T-helper 1 cell treated with Interleukin-12 subunit alpha and Interleukin-12 subunit beta and Interleukin-4 antibody, amounts not matched to agents 30 μg/mL and 1 μg/mL, for 36 hours (primary cell): ENCODE data around the gene GJD3.
"Not testable (repeated sequence)": the region's sequence is repeated elsewhere in the genome, so short reads cannot be mapped to it uniquely, and the experiment has no call there.

ENCODE experiments used
- H3K27ac Mint-ChIP-seq: one replicate; pipeline ENCODE4 v1.8.0; 2021; ENCODE audit warnings: mild to moderate bottlenecking, mixed read lengths
- H3K27me3 Mint-ChIP-seq: one replicate; pipeline ENCODE4 v1.8.0; 2021; ENCODE audit warnings: low read depth, mixed read lengths
- H3K36me3 Mint-ChIP-seq: one replicate; pipeline ENCODE4 v1.8.0; 2021; ENCODE audit warnings: low read depth, mixed read lengths
- H3K4me1 Mint-ChIP-seq: one replicate; pipeline ENCODE4 v1.8.0; 2021; ENCODE audit warnings: low read depth, mixed read lengths
- H3K4me3 Mint-ChIP-seq: one replicate; pipeline ENCODE4 v1.8.0; 2021; ENCODE audit warnings: mild to moderate bottlenecking, moderate library complexity, mixed read lengths
- H3K9me3 Mint-ChIP-seq: one replicate; pipeline ENCODE4 v1.8.0; 2021; ENCODE audit warnings: mixed read lengths

The GJD3 gene

GRCh38 chr17:40364121-40364861 is at the start of gene GJD3:
Gene GJD3, minus strand, starts transcription at chr17:40364737. Its CDS starts 922 bp downstream, at chr17:40363815.
- Mint-ChIP-seq H3K4me1 (peaks cover 8% of the 10 kb centered on the region), H3K4me3 (peak within 1 kb of the TSS; percentile 72), H3K9me3 (no peaks in the 10 kb centered on the region), H3K36me3 (no peaks in the 10 kb centered on the region), H3K27ac (no peak within 1 kb of the TSS), H3K27me3 (peaks cover 13% of the 10 kb centered on the region)

- not testable (repeated sequence) for H3K4me3 Mint-ChIP-seq, H3K9me3 Mint-ChIP-seq, H3K27me3 Mint-ChIP-seq
- peak overlapping the region; percentile 36 for H3K27ac Mint-ChIP-seq
- peaks cover 52% of the 10 kb centered on the region for H3K4me1 Mint-ChIP-seq
- peaks cover 39% of the 10 kb centered on the region for H3K36me3 Mint-ChIP-seq
These were observed 49.8 kb upstream of the GJD3 start for GRCh38 chr17:40414312-40414711.

GRCh38 chr17:40412880-40413279 is 48.3 kb upstream of the GJD3 start:
- peaks cover 48% of the 10 kb centered on the region for H3K4me1 Mint-ChIP-seq
- no peaks in the 10 kb centered on the region for H3K9me3 Mint-ChIP-seq
- peaks cover 40% of the 10 kb centered on the region for H3K36me3 Mint-ChIP-seq
- H3K27ac Mint-ChIP-seq, result no peak overlapping the region
- H3K27me3 Mint-ChIP-seq, result no peaks in the 10 kb centered on the region
- no peak overlapping the region for H3K4me3 Mint-ChIP-seq

GRCh38 chr17:40411821-40412220 is 47.3 kb upstream of the GJD3 start:
- H3K4me1 Mint-ChIP-seq, result peaks cover 45% of the 10 kb centered on the region
- no peaks in the 10 kb centered on the region for H3K27me3 Mint-ChIP-seq
- H3K27ac Mint-ChIP-seq, result no peak overlapping the region
- H3K36me3 Mint-ChIP-seq, result peaks cover 44% of the 10 kb centered on the region
- no peak overlapping the region for H3K4me3 Mint-ChIP-seq
- H3K9me3 Mint-ChIP-seq, result no peaks in the 10 kb centered on the region

- Mint-ChIP-seq H3K27me3 (no peaks in the 10 kb centered on the region), H3K4me3 (no peak overlapping the region), H3K36me3 (peaks cover 41% of the 10 kb centered on the region), H3K4me1 (peaks cover 34% of the 10 kb centered on the region), H3K9me3 (no peaks in the 10 kb centered on the region), H3K27ac (peak overlapping the region; percentile 1)
These were observed 45.5 kb upstream of the GJD3 start for GRCh38 chr17:40410082-40410481.

- H3K9me3 Mint-ChIP-seq, H3K27me3 Mint-ChIP-seq, H3K27ac Mint-ChIP-seq, H3K4me3 Mint-ChIP-seq: not testable (repeated sequence)
- peaks cover 34% of the 10 kb centered on the region for H3K4me1 Mint-ChIP-seq
- H3K36me3 Mint-ChIP-seq, result peaks cover 41% of the 10 kb centered on the region
These were observed 45.0 kb upstream of the GJD3 start for GRCh38 chr17:40409540-40409939.

- peaks cover 46% of the 10 kb centered on the region for H3K36me3 Mint-ChIP-seq
These were observed 42.9 kb upstream of the GJD3 start for GRCh38 chr17:40407460-40407859.

GRCh38 chr17:40404003-40404402 is 39.5 kb upstream of the GJD3 start:
- no peak overlapping the region for H3K27ac Mint-ChIP-seq
- H3K4me1 Mint-ChIP-seq, result peaks cover 27% of the 10 kb centered on the region

More at GRCh38 chr17:40407460-40407859, 42.9 kb upstream of the GJD3 start:
- Mint-ChIP-seq H3K27me3 (no peaks in the 10 kb centered on the region), H3K9me3 (no peaks in the 10 kb centered on the region), H3K4me3 (no peak overlapping the region), H3K27ac (no peak overlapping the region), H3K4me1 (peaks cover 32% of the 10 kb centered on the region)

GRCh38 chr17:40402668-40403067 is 38.1 kb upstream of the GJD3 start:
- H3K27me3 Mint-ChIP-seq, result no peaks in the 10 kb centered on the region
- H3K27ac Mint-ChIP-seq, result peak overlapping the region; percentile 68
- peak overlapping the region; percentile 14 for H3K4me3 Mint-ChIP-seq
- H3K36me3 Mint-ChIP-seq, result peaks cover 59% of the 10 kb centered on the region
- H3K4me1 Mint-ChIP-seq, result peaks cover 27% of the 10 kb centered on the region
- H3K9me3 Mint-ChIP-seq, result no peaks in the 10 kb centered on the region

More at GRCh38 chr17:40404003-40404402, 39.5 kb upstream of the GJD3 start:
- no peak overlapping the region for H3K4me3 Mint-ChIP-seq
- H3K36me3 Mint-ChIP-seq, result peaks cover 48% of the 10 kb centered on the region
- no peaks in the 10 kb centered on the region for H3K27me3 Mint-ChIP-seq
- no peaks in the 10 kb centered on the region for H3K9me3 Mint-ChIP-seq

- no peak overlapping the region for H3K4me3 Mint-ChIP-seq
- peaks cover 25% of the 10 kb centered on the region for H3K4me1 Mint-ChIP-seq
- peaks cover 53% of the 10 kb centered on the region for H3K36me3 Mint-ChIP-seq
- H3K27ac Mint-ChIP-seq, result peak overlapping the region; percentile 70
- no peaks in the 10 kb centered on the region for H3K27me3 Mint-ChIP-seq
- no peaks in the 10 kb centered on the region for H3K9me3 Mint-ChIP-seq
These were observed 34.6 kb upstream of the GJD3 start for GRCh38 chr17:40399185-40399584.

GRCh38 chr17:40386555-40386954 is 22.0 kb upstream of the GJD3 start:
- peaks cover 12% of the 10 kb centered on the region for H3K36me3 Mint-ChIP-seq
- not testable (repeated sequence) for H3K27ac Mint-ChIP-seq, H3K4me1 Mint-ChIP-seq, H3K4me3 Mint-ChIP-seq, H3K9me3 Mint-ChIP-seq, H3K27me3 Mint-ChIP-seq

- Mint-ChIP-seq H3K36me3 (no peaks in the 10 kb centered on the region), H3K4me3 (no peak overlapping the region), H3K4me1 (no peaks in the 10 kb centered on the region), H3K27ac (no peak overlapping the region), H3K27me3 (no peaks in the 10 kb centered on the region), H3K9me3 (no peaks in the 10 kb centered on the region)
These were observed 17.7 kb upstream of the GJD3 start for GRCh38 chr17:40382251-40382650.

GRCh38 chr17:40378966-40379365 is 14.4 kb upstream of the GJD3 start:
- Mint-ChIP-seq H3K9me3 (no peaks in the 10 kb centered on the region), H3K27me3 (peaks cover 9% of the 10 kb centered on the region), H3K36me3 (no peaks in the 10 kb centered on the region), H3K4me3 (no peak overlapping the region), H3K4me1 (peaks cover 2% of the 10 kb centered on the region), H3K27ac (no peak overlapping the region)

- peaks cover 9% of the 10 kb centered on the region for H3K27me3 Mint-ChIP-seq
- H3K36me3 Mint-ChIP-seq, result no peaks in the 10 kb centered on the region
- H3K4me3 Mint-ChIP-seq, result no peak overlapping the region
- H3K4me1 Mint-ChIP-seq, result peaks cover 2% of the 10 kb centered on the region
- H3K9me3 Mint-ChIP-seq, result no peaks in the 10 kb centered on the region
- H3K27ac Mint-ChIP-seq, result no peak overlapping the region
These were observed 13.3 kb upstream of the GJD3 start for GRCh38 chr17:40377832-40378231.

GRCh38 chr17:40376541-40376940 is 12.0 kb upstream of the GJD3 start:
- H3K27ac Mint-ChIP-seq, H3K27me3 Mint-ChIP-seq, H3K36me3 Mint-ChIP-seq, H3K4me1 Mint-ChIP-seq, H3K9me3 Mint-ChIP-seq, H3K4me3 Mint-ChIP-seq: not testable (repeated sequence)
